GM18498 (cell line): ENCODE data around the gene NTRK1.

Experiments
- ATAC-seq: cut with Tn5 transposase; IDR thresholded peaks from one replicate; pipeline ENCODE4 v1.9.1; 2021; ENCODE audit warnings: mild to moderate bottlenecking, moderate library complexity; ENCODE audit not compliant: unreplicated experiment

NTRK1 gene

GRCh38 chr1:156930483-156930882 is 69.8 kb downstream of the NTRK1 start:
- no peak for ATAC-seq
